ENCODE measurements around the gene SLC5A3.
A peak's percentile ranks its signal among the peaks of the same experiment; 100 is the strongest.

Gene SLC5A3

DNA sequence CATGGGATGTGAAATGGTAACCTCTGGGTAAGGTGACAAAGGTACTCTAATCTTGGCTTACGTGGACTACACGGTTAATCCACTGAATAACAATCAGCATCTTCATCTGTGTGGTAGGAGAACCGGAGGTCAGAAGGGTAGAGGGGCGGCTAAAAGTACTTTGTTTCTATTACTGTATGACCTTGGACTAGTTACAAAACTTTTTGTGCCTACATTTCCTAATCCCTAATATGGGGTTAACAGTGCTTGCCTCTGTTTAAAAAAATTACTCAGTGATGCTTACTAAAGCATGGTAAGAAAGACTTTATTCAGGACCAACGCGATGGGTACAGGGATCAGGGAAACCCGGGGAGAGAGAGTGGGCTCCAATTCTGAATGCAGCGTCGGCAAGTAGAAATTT is 1.7 kb upstream of the SLC5A3 start:
- no peak for DNase-seq (ENCODE audit: low read depth)

DNA sequence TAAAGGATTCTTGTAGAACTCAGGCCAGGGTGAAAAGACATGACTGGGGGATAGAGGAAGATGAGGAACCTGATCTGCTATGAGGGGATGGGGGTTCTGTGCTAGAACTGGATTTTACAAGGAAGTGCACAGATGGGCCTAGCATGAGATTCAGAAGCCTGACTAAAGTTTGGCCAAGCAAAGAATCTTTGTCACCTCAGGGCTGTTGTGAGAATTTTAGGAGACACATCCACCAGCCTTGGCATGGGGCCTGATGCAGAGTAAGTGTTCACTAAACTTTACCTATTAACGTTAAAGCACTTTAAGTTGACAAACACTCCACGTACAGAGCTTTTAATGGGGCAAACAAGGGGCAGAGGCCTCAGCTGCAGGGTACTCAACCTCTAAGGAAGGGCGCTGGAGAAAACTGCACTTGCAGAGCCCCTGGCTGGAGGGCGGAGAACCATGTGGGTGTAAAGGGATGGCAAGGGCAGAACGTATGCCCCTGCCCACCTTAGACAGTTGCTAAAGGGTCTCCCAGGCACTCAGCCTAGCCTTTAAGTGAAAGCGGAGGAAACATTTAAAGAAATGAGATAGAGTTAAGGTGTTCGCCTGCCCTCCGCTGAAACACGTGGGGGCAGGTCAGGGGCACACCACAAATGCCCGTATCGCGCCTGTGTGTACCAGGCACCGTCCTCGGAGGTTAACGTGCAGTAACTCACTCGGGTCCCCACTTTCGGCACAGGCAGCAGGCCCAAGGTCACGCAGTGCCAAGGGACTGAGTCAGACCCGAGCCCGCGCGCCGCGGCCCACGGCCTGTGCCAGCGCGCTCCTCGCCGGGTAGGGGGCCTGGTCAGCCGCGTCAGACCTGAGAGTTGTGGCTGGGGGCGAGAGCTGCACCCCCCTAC is 990 bp upstream of the SLC5A3 start:
- DNase-seq (ENCODE audit: low read depth), result no peak

DNA sequence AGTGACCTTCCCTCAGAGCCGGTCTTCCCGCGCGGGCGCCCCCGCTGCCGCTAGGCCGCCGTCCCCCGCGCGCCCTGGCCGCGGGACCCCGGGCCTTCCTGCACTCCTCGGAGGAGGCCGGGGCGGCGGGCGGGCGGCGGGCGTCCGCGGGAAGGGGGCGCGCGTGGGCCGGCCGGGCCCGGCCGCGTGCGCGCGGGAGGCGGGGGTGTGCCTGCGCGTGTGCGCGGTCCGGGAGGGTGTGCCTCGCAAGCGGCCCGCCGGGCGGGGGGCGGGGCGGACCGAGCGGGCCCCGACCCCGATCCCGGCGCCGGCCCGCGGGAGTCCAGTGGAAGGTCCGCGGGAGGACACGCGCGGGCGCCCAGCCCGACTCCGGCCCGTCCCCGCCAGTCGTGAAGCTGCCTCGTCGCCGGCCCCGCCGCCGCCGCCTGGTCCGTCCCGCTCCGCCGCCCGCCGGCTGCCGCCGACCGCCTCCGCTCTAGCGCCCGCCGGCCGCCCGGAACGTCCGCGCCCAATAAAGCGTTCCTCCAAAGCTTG is 438 bp downstream of the SLC5A3 start:
- DNase-seq (ENCODE audit: low read depth), result peak; percentile 20

DNA sequence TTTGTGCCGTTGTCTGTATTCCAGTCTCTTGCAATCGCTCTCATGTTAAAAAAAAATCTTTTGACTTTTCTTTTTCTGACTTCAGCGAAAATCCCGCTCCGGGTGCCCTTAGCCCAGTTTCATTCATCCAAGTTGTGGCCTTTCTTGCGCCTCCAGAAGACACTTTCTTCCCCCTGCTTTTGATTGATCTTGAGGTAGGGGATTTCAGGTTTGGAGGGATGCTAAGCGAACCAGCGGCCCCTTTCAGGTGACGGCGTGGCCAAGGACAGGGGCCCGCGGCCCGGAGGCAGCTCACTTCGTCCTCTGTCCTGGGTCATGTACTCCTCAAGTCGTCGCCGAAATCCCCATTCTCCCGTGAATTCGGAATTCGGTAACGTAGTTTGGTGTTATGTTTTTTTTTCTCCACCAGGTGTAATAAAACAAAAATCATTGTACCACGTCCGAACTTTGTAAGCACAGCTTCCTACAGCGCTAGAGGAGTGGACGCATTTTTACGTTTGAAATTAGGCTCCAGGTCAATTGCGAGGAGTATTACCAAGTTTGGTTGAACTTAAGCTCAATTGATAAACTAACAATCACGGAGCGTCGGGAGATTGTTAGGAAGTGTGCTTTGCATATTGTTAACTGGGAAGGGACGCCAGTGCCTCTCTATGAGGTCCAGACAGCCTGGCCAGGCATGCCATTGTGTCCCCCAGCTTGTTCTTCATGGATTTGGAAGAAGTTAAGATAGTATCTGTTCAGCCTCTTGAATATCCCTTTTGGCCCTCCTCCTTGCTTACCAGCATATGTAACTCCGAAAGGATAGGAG is 1.1 kb downstream of the SLC5A3 start:
- peak; percentile 27 for DNase-seq (ENCODE audit: low read depth)

DNA sequence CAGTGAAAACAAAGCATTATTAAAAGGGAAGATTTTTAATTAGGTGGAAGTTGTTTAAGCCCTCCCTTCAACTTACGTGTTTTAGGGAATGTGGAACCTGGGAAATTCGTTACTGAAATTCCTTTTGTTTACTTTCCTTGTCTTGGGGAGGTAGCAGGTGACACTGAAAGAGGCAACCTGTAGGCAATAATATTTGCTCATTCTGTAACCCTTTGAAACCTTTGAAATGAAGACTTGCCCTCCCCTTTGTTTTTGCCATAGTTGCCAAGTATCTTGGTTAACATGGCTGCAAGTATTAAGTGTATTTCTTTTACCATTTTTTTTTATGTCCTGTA is 1.7 kb downstream of the SLC5A3 start:
- DNase-seq (ENCODE audit: low read depth), result no peak

DNA sequence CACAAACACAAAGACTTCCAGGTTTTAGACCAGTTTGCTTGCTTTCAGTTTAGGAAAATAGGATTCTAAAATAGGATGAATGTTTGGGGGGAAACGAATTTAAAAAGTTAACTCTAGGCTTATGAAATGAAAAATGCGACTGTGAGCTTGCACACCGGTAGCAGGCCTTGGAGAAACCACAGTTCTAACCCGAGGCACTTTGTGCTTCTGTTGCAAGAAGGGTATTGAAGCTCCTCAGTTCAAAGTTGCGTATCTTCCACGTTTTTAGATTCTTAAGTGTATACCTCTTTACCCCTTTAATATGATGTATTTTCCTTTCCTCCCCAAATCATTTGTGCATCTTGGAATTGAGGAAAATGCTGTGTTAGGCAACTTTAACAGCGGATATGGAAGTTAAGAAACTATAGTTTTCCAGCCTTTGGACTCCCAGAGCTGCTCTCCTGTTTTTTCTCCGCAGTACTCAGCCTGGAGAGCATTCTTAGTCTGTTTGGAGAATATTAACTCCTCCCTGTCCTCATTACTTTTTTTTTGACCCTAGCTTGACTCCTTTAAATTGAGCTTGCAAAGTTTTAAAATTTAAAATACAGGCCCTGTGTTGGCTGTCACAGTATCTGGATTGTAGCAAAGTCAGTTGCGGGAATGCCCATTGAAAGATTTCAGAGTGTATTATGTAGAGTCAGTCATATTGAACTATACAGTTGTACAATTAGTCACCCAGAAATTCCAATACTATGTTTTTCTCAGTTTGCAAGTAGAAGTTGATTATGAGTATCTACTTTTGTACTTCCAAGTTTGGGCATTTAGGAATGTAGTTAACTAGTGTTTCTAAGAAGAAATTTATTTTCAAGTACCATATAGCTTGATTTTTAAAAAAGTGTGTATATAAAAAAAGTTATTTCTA is 2.6 kb downstream of the SLC5A3 start:
- peak; percentile 53 for DNase-seq (ENCODE audit: low read depth)

DNA sequence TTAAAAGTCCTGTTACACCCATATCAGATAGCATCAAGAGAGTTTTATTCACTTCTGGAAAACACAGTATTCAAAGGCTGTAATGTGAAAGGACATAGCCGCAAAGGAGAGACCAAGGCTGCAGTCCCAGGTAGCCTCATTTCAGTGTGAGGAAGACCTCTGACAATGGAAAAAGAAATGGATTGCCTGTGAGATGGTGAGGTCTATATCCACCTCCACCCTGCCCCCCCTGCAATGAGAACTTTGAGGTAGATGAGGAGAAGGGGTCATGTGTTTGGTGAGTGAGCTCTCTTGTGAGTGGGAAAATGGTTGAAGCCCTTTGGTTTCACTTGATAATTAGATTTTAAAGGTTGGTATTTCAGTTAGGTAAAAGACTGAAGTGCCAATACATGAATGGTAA is 3.5 kb downstream of the SLC5A3 start:
- no peak for DNase-seq (ENCODE audit: low read depth)

DNA sequence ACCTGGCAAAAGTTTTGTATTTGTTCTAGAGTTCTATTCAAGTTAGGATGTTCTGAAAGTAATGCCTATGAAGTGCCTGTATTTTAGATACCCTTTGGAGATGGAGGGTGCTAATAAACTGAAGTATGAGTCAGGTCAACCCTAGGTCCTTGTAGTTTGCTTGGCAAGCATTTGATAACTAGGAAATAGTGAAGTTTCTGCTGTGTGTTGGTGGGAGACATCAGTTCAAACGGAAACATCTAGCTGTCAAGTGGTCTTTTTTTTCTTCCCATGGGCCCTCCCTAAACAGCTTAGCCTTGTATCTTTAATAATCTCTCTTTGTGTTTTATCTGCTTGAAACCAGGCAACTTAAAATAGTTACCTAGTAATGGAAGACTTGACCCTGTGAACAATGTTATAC is 4.5 kb downstream of the SLC5A3 start:
- DNase-seq (ENCODE audit: low read depth), result no peak

DNA sequence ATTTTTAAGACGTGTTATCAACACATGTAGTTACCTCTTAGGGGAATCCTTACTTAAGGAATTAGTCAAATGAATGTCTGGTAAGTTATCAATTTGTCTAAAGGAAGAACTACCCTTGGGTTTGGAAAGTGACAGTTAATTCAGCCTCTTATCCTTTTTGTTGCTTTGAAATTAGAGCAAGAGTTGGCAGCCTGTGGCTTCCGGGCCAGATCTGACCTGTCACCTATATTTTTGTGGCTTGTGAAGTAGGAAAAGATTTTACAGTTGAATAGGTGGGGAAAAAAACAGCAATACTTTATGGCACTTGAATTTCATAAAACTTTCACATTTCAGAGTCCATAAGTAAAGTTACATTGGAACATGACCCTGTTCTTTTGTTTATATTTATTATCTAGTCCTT is 5.5 kb downstream of the SLC5A3 start:
- DNase-seq (ENCODE audit: low read depth), result no peak

DNA sequence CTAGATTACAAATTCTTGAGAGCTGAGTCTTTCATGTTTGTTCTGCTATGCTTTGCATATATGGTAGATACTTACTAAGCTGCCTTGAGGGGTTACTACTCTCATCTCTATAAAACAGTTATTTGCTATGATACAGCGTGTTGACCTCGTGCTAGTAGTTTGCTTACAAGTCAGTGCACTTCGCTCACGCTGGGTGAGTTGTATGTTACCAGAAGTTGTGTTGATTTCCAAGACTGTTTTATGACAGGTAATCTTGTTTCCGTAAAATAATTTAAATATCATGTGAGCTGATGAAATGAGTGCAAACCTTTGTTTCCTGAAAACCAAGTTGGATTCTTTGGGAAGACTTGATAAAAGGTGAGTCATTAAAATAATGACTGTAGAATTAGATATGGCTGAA is 7.3 kb downstream of the SLC5A3 start:
- no peak for DNase-seq (ENCODE audit: low read depth)

DNA sequence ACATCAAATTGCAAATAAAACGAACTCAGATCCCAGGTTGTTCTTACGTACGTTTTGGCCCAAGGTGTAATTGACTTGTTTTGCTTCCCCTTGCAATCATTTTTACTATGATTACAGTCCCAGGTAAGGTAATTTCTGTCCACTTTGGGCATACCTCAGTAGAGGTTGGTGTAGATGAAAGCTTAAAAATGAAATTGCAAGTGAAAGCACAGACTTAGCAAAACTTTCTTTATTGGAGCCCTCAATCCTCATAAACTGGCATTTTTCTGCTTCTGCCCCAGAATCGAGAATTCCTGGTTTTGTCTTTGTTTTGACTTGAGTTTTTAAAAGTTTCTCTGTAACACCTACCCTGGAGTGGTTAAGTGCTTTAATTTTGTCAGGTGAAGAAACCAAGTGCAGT is 9.4 kb downstream of the SLC5A3 start:
- no peak for DNase-seq (ENCODE audit: low read depth)

DNA sequence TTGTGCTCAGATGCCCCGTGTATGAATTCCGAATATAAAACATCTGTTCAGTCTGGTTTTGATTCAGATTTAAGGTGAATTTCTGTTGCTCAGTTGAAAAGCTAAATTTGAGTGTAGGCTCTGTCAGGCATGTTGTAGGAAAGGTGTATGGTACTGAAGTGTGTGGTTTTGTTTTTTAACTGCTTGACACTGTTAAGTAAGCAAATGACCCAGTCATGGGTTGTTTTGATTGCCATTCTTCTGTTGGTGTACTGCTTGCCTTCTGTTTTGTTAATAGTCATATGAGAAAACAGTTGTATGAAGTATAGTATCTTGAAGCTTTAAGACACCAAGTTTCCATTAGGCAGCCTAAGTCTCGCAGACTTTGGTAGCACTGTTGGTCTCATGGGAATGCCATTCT is 10.0 kb downstream of the SLC5A3 start:
- no peak for DNase-seq (ENCODE audit: low read depth)

DNA sequence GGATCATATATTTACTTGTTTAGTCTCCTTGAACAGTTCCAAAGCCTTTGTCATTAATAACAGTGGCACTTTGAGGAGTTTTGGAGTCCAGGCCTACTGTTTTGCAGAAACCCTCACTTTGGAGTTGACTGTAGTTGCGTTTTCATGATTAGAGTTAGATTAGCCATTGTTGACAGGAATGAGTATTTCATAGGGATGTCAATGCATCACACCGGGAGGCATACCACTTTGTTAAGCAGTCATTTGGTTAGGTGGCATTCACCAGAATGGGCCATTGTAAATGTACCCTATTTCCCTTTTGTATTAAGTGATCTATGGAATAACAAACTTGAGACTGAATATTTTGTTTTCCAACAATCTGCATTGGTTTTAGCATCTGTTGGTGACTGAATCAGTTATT is 11.8 kb downstream of the SLC5A3 start:
- no peak for DNase-seq (ENCODE audit: low read depth)

DNA sequence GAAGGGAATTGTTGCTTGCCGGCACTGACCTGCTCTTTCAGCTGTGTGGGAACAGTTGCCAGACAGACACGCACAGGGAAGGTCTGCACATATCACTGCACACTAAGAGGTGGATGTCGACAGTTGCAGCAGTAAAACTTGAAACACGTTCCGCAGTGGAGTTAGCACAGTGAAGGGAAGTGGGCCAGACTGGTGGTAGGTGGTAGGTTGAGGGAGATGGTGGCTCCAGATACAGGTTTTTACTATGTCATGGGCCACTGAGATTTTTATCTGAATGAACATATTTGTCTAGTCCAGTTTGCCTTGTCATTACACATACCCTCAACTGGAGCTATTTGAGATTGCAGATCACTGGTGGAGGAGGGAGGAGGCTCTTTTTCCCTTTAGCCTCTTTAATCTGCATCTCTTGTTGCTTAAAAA is 13.5 kb downstream of the SLC5A3 start:
- no peak for DNase-seq (ENCODE audit: low read depth)

DNA sequence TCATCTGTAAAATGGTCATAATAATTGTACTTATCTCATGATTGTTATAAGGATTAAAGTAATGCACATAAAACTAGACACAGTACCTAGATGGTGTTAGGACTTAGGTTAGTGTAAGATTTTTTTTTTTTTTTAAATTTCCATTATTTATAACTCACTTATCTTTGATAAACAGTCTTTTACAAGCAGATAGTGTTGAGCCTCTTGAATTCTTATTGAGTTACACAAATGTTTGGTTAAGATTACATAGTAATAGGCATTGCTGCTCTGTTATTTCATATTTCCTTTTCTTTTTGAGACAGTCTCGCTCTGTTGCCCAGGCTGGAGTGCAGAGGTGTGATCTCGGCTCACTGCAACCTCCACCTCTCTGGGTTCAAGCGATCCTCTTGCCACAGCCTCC is 15.4 kb downstream of the SLC5A3 start:
- no peak for DNase-seq (ENCODE audit: low read depth)

DNA sequence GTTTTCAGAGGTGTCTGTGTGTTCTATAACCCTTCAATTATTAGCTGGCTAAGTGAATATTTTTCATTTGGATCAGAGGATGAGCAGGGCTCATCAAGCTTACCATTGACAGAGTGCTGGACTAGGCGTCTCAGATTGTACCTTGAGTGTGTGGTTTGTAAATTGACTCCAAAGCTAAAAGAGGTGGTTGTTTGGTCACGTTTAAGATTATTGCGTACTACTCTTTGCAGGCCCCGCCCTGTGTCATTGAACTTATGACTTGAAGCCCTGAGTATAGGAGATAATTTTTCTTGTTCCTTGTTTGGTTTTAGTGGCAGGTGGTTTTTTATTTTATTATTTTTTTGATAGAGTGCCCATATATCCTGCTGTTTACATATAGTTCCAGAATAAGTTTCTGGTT is 17.7 kb downstream of the SLC5A3 start:
- DNase-seq (ENCODE audit: low read depth), result no peak

DNA sequence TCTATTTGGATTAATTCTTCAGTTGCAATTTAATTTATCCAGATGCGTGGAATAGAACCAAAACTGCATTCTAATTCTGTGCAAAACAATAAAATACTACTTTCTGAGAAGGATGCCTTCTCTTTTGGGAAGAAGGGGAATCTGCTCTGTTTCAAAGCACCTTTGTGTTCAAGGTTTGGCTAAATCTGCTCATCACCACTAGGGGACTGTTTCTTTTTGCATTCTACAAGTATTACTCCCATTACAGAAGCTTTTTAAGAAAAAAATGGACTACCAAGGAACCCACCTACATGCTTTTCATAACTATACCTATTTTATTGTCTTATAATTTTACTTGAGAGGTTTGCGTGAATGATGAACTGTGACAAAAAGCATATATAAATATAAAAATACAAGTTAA is 18.2 kb downstream of the SLC5A3 start:
- DNase-seq (ENCODE audit: low read depth), result no peak

DNA sequence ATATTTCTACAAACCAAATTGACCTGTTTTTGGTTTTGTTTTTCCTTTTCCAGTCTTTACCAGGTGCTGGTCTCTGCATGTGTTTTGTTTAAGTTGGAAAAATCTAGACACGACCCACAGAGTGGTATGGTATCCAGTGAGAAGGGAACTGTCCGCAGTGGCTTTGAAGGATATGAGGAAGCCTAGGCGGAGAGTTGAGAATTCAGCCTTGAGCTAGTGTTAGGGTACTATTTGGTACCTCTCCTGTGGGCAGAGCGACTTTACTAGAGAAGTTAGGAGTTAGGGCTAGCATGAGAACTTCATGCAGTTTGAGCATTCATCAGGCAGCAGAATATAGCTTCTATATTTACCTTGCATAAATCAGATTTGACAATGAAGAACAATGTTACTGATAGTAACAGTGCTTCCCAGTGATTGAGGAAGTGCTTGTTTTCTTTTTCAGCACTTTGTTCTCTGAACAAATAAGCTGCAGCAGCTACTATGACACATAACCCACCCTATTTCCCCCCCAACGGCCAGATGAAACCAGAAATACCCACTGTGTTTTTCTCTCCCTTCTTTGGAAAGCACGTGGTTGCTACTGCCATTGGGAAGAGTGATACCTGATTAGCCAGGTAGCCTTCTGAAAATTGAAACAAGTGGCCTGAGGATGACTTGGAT is 19.0 kb downstream of the SLC5A3 start:
- DNase-seq (ENCODE audit: low read depth), result no peak

DNA sequence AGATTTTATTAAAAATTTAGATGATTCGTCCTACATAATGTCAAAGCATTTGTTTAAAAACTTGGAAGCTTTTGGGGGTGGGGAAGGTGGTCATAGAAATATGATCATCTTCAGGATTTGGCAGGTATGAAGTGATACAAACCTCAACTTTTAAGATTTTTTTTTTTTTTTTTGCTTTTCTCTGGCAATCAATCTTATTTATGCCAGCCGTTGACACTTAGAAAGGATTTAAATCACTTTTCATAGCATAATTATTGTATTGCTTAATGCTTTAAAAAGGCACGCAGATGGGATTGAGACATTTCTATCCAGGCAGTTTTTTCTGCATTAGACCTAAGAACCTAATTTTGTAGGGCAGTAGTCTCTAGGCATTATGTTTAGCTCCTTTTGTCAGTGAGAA is 19.7 kb downstream of the SLC5A3 start:
- DNase-seq (ENCODE audit: low read depth), result no peak

DNA sequence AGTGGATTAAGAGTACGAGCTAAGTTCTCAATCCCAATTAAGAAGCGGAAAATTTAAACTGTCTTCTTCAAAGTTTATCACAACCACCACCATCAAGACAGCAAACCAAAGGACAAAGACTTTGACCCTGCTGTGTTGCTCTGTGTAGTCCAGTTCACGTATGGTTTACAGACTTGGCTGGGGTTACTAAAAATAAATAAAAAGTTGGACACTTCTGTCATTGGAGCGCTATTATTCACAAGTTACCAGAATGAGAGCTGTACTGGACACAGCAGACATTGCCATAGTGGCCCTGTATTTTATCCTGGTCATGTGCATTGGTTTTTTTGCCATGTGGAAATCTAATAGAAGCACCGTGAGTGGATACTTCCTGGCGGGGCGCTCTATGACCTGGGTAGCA is 21.6 kb downstream of the SLC5A3 start:
- no peak for DNase-seq (ENCODE audit: low read depth)

DNA sequence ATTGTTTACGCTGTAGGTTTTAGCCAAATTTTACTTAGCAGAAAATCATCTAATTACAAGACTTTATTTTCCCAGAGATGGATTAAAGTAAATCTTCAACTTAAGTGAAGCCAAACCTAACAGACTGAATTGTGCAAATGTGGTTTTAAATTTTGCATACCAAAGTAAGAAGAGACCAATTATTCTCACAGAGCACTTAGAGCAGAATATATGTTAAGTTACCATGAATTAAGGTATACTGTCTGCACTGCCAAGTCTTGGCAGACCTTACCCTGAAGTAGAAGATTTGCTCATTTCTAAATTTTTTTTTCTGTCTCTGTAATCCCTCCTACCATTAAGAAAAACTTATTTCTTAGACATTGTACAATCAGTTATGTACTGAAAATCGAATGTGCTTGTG is 24.1 kb downstream of the SLC5A3 start:
- DNase-seq (ENCODE audit: low read depth), result no peak

DNA sequence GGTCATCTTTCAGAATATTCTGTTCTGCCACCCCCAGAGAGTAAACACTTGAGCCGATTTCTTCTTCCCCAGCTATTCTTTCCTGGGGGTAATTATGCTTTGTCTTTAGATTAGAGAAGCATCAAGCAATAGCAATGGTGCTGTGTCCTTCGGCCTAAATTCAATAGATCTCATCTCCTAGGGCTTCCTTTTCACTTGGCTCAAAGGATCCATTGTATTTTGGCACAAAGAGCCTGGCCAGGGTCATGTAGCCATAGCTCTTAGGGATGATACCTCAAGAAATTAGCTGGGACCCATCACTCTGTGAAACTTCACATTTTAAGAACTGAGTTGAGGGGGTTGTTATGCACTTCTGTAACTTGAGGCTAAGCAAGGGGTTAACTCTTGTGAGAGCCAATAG is 27.0 kb downstream of the SLC5A3 start:
- DNase-seq (ENCODE audit: low read depth), result no peak

All from iris pigment epithelial cell (primary cell).